Superior temporal gyrus (tissue), 1 donor: Measurements from ENCODE around the gene GYS2.

Source experiments
- DNase-seq: peaks from one replicate; pipeline ENCODE4 v3.0.0-alpha.2; 2016; ENCODE audit errors: extremely low spot score

The GYS2 gene

DNA sequence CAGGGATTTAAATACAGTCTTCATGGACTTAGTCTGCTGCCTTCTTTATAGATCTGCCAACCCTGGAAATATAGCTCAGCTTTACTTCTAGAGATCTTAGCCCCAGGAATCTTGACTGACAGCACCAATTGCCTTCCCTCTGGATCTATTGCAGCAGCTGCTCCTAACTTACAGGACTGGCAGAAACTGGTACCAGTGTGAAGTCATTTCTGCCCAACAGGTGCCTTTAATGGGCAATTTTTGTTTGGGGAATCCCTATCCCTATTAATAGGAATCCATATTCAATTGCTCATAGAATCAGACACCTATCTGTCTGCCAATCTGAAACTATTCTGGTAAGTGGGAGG is 51.3 kb downstream of the GYS2 start:
- no peak for DNase-seq

DNA sequence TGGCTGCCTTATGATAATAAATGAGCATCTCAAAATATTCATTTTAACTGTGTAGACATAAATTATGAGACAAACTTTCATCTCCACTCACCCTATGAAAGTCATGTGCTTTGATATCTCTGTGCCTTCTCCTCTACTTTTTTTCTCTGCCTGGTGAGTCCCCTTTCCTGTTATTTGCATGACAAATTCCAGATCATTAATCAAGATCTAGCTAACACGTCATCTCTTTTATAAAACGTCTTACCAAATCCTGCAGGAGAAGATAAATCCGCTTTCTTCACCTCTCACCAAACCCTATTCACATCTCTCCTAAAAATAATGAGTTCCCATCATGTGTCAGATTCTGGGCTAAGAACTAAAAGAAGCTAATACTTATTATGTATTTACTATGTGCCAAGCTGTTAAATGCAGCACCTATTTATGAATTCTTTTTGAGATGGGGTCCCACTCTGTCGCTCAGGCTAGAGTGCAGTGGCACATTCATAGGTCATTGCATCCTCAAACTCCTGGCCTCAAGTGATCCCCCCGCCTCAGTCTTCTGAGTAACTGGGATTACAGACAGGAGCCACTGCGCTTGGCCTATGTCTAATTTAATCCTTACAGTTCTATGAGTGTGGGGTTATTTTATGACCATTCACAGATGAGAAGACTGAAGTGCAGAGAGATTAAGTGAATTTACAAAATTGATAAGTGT is 51.9 kb downstream of the GYS2 start:
- no peak for DNase-seq

DNA sequence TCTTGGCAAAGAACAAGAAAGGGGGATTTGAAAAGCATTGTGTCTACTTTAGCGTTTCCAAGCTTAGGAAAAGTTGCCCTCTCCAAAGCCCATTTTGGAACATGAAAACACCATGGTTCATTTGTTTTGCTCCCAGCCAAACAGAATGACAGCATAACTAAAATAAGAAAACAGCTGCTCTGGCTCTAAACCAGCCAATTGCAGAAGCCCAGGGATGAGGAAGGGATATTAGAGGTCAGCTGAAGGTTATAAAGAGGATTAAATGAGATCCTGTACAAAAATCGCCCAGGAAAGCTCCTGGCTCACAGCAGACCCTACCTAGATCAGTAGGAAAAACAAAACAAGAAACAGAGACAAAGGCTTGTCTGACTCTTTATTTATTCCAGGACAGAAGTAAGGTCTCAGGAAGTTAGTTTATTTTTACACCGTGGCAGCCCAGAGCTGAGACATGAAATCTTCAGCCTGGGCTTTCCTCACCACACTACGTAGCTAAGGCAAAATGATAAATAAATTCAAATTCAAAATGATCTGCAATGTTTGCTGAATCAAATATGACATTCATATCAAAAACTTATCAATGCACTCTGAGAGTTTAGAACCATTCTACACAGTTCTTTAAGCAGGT is 52.7 kb downstream of the GYS2 start:
- DNase-seq, result peak; percentile 63

DNA sequence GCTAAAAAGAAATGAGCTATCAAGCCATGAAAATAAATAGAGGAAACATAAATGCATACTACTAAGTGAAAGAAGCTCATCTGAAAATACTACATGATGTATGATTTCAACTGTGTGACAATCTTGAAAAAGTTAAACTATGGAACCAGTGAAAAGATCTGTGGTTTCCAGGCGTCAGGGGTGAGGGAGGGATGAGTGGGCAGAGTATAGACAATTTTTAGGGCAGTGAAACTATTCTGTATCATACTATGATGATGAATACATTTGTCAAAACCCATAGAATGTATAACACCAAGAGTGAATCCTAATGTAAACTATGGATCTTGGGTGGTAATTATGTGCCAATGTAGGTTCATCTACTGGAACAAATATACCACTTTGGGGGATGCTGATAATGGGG is 57.2 kb downstream of the GYS2 start:
- no peak for DNase-seq

DNA sequence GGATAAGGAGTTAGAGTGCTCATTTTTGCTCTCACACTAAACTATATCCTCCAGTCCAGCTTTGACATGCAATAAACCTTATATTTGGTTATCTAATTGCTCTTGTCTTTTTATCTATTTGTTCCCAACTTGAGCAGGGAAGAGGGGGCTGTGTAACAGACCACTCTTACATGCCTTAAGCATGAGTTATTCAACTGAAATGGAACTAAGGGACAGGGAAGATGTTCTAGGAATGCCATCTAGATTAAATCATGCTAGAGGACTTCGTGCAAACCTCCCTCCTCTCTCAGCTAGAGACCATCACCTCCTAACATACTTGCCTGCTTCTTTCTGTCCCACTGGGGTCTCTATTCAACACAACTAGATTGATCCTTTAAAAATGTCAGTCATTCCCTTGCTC is 57.9 kb downstream of the GYS2 start:
- DNase-seq, result no peak

DNA sequence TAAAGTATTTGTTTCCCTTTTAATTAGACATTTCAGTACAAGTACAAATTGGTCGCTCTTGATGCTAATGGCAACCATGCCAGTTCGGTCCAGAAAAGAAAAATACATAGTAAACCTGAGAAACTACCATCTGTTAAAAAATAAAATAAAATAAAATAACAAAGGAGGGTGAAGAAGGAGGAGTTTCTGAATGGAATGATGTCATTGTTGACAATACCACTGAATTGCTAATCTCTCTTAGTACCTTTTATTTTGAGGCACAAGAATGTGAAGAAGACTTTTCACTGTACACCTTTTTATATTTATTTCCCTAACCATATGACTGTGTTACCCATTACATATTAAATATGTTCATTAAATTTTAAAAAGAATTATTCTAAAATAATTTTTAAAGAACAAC is 59.1 kb downstream of the GYS2 start:
- no peak for DNase-seq

DNA sequence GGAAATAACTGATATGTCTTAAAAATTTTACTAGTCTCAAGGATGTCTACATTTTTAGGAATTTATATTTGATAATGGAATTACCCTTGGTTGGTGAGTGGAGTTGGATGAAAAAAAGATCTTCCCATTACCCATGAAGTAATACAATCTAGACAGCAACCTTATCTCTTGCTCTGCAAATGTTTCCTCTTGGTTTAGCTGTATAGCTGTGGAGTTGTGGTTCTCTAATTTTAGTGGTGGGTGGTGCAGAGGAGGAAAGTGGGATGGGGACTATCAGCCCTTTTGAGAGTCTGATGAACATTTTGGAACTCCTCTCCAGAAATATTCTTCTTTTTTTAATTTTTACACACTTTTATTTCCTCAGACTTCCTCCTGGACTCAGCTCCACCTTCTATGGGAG is 61.5 kb downstream of the GYS2 start:
- DNase-seq, result no peak

DNA sequence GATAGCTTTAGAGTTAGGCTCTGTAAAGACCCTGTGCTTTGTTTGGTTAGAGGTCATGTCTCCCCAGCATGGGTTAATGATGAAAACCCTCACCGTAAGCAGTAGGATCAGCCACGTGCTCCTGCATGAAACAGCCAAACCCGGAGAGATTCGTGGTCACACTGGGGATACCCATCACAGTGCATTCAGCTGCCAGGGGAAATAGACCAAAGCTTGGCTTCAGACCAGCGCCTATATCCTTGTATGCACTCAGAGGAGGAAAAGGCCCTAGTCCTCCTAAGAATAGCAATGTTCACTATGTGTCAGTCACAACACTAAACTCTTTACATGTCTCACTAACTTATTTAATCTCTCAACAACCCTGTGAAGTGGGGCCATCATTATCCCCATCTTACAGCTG is 62.2 kb downstream of the GYS2 start:
- no peak for DNase-seq

DNA sequence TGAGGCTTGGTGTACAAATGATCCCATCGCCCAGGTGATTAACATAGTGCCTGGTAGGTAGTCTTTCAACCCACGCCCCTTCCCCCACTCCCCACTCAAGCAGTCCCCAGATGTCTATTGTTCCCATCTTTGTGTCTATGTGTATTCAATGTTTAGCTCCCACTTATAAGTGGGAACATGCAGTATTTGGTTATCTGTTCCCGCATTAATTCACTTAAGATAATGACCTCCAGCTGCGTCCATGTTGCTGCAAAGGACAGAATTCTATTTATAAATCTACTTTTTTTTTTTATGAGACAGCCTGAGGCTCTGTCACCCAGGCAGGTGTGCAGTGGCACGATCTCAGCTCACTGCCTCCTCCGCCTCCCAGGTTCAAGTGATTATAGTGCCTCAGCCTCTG is 62.9 kb downstream of the GYS2 start:
- no peak for DNase-seq

DNA sequence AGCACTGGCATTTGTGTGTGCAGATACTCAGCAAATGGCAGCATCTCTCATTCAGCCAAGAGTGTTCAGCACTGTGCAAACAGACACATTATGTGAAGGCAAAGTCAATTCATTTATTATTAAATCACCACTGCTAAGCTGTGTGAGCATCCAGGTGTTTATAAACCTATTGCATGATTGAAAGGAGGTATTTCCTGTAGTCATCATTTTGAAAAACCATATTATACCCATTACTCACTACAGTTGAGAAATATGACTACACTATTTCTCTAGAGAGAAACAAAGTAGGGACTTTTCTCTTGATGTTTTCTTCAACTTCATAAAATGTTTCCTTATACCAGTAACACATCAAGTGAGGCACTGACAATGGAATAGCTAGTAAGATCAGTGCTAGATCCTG is 64.8 kb downstream of the GYS2 start:
- no peak for DNase-seq

DNA sequence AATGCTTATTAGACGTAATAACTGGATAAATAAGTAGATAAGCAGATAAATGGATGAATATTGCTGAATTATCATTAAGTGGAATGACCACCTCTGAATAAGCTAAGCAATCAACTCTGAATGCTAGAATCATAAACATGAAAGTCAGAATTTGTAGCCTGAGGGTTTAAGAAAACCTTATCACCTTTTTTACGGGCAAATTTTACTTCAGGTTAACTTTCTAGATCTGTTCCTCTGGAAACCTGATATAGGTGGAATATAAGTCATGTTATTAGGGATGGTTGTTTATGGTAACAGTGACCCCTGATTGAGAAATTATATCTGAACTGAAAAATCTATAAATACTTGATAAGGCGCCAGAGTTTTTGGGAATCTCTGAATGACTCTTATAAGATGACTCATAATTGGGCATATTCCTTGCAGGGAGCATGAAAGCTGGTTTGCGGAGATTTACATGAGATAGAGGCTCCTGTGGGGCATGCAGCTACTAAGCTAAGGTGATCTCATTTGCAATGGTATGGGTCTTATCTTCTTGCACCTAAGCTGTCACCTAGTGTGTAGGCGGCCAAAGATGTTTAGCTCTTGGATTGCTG is 66.5 kb downstream of the GYS2 start:
- DNase-seq, result no peak

DNA sequence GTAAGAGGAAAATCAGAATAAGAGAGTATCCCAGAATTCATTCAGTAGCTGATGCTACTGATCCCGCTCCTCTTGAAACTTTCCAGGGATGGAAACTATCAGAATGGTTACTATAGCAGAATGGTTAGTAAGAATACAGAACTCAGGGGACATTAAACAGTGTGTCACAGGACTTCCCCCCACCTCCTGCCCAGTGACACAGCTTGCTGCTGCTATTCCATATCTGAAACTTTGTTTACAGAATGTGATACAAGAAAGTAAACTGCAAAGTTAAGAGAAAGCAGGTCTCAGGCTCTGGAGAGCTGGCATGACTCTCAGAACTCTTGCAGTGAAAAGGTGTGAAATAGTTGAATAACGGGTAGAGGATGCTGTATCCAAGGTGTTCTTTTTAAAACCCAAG is 75.2 kb downstream of the GYS2 start:
- DNase-seq, result no peak

DNA sequence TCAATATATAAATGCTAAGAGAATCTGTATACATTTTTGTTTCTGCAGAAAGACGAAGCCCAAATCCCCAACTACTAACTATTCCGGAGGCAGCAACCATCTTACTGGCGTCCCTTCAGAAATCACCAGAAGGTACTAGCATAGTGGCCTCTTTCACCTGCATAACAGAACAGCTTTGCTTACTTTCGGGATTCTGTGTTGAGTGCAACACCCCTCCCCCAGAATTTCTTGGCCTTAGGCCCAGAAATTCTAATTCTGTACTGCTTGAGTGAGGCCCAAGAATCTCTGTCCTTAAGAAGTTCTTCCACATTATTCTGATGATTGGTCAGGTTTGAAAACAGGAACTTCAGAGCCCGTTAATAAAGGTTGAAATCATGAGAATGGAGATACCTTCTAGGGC is 75.7 kb downstream of the GYS2 start:
- peak; percentile 33 for DNase-seq

DNA sequence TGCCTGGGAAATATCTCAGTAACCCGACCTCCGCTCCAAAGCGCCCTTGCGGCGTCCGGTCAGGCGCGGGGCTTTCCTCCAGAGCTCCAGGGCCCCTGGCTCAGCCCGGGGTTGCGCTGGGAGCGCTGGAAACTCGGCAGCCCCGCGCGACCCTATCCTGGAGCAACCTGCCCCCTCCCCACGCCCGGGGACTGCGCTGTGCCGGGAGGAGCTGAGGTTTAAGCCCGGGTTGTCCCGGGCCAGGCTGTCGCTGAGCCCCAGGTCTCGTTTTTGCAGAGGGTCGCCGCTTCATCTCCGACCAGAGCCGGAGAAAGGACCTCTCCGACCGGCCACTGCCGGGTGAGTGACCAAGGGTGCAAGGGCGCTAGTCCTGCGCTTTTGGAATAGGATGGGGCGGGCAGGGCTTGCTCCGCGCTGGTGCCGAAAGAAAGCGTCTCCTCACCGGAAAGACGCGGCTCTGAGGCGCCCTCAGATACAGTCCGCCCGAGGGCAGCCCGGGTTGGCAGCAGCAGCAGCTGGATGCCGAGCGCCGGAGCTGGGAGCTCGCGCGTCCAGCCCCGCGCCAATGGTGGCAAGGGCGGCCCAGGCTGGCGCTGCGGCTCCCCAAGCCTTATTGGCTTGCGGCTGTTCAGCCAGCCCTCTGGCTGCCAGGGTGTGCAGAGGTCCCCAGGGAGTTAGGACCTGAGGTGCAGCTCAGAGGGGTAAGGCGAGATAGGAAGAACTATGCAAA is 77.0 kb downstream of the GYS2 start:
- peak; percentile 53 for DNase-seq

DNA sequence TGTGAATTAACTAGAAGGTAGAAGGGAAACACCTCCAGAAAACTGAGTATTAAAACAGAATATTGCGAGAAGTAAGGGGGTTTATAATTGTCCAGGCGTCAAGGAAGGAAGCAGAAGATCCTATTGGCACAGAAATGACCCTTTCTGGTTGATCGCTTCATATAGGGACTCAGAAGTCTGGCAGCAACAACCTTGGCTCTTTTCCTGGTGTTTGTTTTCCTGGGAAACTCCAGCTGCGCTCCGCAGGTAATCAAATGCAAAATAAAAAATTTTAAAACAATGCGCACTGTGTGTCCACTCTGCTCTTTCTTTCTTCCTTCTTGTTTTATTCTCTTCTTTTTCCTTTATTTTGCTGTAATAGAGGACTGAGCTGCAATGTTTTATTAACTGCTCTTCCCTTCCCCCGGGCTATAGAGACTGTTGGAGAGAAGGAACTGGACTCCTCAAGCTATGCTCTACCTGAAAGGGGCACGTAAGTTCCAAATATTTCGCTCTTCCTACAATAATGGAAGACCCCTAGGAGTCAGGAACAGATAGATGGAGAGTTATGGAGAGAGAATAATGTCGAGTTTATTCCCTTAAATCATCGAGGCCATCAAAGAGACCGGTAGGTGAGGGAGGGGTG is 77.8 kb downstream of the GYS2 start:
- DNase-seq, result no peak

DNA sequence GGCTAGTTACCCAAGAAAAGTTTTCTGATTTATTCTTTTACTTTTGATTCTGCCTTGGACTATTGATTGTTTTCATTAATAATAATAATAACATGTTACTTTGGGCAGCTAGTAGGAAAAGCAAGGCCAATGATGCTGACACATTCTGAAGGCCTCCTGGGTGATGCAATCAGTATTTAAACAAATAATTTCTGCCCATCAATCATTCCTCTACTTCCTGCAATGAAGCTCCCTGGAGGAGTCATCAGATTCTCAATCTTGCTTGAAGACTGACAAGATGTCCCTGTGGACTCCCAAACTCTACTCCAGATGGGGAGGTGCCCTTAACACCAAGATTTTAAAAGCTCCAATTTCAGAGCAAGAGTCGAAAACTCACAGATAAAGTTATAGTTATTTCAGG is 78.6 kb downstream of the GYS2 start, which contains the start of gene SPX:
SPX (plus strand) TSS at position 244 of the 400 bp plus-strand sequence. CDS start 177 bp downstream, outside the sequence.
- no peak for DNase-seq

DNA sequence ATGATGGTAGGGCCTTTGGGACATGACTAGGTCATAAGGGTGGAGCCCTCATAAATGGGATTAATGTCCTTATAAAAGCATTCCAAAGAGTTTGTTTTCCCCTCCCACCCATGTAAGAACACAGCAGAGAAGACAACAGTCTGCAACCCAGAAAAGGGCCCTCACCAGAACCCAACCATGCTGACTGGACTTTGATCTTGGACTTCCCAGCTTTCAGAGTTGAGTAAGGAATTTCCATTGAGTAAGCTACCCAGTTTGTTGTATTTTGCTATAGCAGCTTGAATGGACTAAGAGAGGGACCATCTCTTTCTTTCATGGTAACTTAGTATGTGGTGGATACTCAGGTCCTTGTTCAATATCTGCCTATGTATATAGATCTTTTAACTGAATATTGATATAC is 81.5 kb downstream of the GYS2 start:
- DNase-seq, result no peak

DNA sequence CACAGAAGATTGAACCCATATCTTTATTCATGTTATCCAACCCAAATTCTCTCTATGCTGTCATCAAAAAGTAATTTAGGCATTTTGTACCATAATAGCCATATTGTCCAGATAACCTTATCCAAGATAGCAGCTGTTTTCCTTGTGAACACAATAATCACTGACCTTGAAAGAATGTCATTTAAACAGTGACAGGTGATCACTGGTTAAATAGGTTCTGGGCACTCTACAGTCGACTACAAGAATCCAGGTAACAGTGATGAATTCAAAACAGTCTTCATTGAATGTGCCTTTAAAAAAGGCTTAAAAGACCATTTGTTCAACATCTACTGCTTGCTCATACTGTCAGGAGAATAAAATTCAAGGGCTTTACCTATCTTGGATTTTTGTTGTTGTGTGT is 83.1 kb downstream of the GYS2 start:
- no peak for DNase-seq

DNA sequence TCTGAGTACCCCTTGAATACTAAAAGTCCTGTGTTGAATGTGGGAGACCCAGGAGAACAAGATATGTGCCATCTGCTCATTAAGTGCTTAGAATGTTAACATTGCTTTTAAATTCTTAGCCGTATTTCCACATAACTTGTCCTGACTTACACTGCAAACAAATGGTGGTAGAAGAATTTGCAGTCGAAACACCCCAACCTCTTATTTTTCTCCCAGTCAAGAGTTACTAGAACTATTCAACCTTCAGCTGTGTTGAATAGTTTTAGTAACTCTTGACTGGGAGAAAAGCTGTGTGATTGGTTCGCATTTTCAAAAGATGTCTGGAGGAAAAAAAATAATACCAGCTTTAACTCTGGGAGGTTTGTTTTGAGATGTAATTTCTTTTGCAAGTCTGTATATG is 86.2 kb downstream of the GYS2 start:
- no peak for DNase-seq

DNA sequence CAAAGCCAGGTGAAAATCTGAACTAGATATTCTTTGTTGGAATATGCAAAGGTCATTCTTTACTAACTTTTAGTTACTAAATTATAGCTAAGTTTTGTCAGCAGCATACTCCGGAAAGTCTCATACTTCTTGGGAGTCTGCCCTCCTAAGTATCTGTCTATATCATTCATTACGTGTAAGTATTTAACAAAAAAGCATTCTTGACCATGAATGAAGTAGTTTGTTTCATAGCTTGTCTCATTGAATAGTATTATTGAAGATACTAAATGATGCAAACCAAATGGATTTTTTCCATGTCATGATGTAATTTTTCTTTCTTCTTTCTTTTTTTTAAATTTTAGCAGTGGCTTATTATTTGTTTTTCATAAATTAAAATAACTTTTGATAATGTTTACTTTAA is 88.4 kb downstream of the GYS2 start:
- no peak for DNase-seq

DNA sequence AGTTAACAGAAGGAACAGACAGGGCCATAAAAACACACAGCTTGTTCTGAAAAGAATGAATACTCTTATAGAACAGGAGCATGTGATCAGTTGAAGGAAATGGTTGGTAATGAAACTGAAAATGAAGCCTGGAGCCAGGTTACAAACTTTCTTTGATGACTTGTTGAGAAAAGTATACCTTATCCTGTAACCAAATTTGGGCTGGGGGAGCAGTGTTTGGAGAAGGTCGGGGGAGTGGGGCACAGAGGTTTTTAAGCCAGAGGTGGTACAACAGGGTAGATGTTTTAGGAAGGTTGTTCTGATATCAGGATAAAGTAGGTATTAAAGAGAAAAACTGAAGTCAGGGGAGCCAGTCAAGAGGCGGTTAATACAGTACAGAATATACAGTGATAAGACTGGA is 94.9 kb downstream of the GYS2 start:
- DNase-seq, result no peak

DNA sequence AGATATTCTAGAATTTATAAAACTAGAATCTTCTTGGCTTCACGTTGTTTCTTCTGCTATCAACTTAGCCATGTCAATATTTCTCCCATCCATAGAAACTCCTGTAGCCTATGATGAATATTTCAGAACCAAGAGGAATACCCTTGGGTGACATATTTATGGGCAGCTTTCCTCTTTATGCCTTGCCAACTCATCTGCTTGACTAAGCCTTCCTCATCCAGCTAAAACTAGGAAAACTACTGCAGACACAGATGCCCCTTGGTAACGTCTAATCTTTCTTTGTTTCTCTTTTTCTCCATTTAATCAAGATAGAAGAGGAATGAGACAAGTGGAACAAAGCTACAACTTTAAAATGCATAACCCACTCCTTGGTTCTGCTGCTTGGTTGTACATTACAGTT is 96.8 kb downstream of the GYS2 start:
- no peak for DNase-seq
